ENCODE results near the gene AGPAT3.
"Not testable (repeated sequence)": the region's sequence is repeated elsewhere in the genome, so short reads cannot be mapped to it uniquely, and the experiment has no call there.

The AGPAT3 gene

DNA sequence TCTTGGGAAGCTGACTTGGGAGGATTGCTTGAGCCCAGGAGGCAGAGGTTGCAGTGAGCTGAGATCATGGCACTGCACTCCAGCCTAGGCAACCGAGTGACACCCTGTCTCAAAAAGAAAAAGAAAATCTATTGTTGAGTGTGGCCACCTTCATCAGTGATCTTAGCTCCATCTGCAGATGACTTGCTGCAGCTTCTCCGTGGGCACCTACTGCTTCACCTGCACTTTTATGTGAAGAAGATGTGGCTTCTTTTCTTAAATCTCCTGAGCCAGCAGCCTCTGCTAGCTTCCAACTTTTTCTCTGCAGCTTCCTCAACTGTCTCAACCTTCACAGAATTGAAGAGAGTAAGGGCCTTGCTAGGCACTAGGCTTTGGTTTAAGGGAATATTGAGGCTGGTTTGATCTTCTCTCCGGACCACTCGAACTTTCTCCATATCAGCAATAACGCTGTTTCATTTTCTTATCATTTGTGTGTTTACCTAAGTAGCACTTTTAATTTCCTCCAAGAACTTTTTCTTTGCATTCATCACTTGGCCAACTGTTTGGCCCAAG, 28.0 kb downstream of the AGPAT3 start:
- TF ChIP-seq POLR2A (IDR thresholded peaks at IDR 0.05; ENCODE audit: low read length) (no peak), GATA1 (IDR thresholded peaks at IDR 0.05; ENCODE audit: low read depth, low read length) (no peak)

DNA sequence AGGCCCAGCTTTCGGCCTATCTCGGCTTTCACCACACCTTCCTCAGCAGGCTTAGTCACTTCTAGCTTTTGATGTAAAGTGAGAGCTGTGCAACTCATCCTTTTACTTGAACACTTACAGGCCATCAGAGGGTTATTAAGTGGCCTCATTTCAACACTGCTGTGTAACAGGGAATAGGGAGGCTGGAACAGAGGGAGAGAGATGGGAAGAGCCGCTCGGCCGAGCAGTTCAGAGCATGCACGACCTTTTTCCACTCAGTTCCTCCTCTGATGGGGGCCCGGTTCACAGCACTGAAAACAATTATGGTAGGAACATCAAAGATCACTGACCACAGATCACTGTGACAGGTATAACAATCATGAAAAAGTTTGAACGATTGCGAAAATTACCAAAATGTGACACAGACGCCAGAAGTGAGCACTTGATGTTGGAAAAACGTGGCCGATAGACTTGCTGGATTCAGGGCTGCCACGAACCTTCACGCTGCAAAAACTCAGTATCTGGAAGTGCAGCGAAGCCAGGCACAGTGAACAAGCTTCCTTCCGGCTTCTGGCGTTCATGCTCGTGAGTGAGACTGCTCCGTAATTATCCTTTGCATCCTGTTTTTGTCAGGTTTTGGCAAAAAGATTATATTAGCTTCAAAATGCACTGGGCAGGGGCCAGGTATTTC, 28.6 kb downstream of the AGPAT3 start:
- peak; percentile 44 to 63 for DNase-seq
- TF ChIP-seq POLR2A (IDR thresholded peaks at IDR 0.05; ENCODE audit: low read length), result no peak
- no peak for TF ChIP-seq GATA1 (IDR thresholded peaks at IDR 0.05; ENCODE audit: low read depth, low read length)

More for the DNA sequence above, 28.0 kb downstream of the AGPAT3 start:
- DNase-seq, result no peak

DNA sequence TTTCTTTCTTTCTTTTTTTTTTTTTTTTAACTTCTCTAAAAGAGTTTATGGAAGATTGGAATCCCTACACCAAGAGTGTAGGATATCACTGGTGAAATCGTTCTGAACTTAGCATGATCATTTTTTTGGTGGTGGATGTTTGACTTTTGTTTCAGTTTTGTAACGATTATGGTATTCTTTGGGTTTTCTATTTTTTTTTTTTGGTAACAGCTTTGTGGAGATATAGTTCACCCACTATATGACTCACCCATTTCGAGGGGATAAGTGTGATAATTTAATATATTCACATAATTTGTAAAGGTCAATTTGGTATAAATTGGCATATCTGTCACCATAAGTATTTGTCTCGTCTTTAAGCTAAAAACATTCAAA, 29.2 kb downstream of the AGPAT3 start:
- TF ChIP-seq POLR2A (IDR thresholded peaks at IDR 0.05; ENCODE audit: low read length) (no peak), GATA1 (IDR thresholded peaks at IDR 0.05; ENCODE audit: low read depth, low read length) (no peak)
- no peak for DNase-seq

DNA sequence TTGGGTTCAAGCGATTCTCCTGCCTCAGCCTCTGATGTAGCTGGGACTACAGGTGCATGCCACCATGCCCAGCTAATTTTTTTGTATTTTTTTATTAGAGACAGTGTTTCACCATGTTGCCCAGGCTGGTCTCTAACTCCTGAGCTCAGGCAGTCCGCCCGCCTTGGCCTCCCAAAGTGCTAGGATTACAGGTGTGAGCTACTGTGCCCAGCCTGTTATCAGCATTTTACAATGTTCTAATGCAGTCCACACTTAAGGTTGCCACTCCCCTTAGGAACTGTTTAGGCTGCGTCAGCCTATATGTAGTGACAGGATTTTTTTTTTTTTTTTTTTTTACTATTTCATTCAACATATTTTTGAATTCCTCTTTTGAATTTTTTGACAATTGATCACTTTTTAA, 30.2 kb downstream of the AGPAT3 start:
- DNase-seq, result no peak
- no peak for TF ChIP-seq GATA1 (IDR thresholded peaks at IDR 0.05; ENCODE audit: low read depth, low read length)

DNA sequence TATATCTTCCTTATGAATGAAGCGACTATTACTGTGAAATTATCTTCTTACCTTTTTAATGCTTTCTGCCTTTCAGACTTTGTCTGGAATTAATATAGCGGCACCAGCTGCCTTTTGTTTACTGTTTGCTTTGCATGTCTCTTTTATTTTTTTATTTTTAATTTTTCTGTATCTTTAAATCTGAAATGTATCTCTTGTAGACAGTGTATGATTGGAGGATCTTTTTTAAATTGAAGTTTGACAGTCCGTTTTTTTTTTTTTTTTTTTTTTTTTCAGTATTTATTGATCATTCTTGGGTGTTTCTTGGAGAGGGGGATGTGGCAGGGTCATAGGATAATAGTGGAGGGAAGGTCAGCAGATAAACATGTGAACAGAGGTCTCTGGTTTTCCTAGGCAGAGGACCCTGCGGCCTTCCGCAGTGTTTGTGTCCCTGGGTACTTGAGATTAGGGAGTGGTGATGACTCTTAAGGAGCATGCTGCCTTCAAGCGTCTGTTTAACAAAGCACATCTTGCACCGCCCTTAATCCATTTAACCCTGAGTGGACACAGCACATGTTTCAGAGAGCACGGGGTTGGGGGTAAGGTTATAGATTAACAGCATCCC, 31.8 kb downstream of the AGPAT3 start:
- not testable (repeated sequence) for DNase-seq

DNA sequence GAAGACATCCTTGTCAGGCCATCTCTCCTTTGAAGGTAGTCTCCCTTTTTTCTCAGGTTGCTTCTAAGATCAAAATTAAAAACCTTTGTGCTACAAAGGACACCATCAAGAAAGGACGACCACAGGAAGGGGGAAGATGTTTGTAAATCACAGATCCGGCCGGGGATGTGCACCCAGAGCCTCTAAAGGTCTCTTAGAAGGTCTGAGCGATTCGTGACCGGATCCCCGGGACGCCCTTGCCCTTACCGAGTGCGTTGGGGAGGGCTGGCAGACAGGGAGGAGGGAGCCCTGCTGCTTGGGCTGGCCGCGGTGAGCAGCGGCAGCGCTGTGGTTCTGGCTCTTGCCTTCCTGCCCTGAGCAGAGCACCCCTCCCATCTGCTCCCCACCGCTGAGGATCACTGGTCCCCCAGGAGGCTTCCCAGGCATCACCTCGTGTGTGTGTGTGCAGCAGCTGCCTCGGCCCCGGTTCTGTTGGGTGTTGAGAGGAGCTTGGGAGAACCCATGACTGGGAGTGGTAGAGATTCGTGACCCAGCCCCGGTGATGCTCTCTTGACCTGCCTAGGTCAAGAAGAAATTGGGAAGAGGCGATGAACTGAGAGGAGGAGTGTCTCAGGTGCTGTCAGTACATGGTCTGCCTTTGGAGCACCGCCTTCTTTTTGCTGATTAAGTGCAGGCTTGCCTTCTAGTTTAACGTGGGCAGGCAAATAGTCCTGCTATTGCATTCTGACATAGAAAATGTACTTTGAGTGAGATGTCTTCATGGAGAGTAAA, 34.5 kb downstream of the AGPAT3 start:
- DNase-seq, result no peak
- TF ChIP-seq POLR2A (IDR thresholded peaks at IDR 0.05; ENCODE audit: low read length) (no peak), GATA1 (IDR thresholded peaks at IDR 0.05; ENCODE audit: low read depth, low read length) (no peak)

DNA sequence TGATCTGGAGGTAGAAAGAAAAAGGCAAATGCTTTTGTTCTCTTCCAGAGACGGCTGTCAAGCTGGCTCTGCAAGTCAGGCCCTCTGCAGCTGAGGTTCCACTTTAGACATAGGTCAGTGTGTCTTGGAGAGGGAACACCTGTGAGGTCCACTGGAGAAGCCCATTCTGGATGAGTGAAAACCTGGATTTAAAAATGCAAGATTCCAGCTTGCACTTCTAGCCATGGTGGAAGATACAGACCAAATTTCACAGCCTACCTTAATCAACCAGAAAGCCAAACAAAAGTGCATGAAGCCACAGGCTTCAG, 35.0 kb downstream of the AGPAT3 start:
- no peak for TF ChIP-seq GATA1 (IDR thresholded peaks at IDR 0.05; ENCODE audit: low read depth, low read length)
- no peak for TF ChIP-seq POLR2A (IDR thresholded peaks at IDR 0.05; ENCODE audit: low read length)
- no peak for DNase-seq

DNA sequence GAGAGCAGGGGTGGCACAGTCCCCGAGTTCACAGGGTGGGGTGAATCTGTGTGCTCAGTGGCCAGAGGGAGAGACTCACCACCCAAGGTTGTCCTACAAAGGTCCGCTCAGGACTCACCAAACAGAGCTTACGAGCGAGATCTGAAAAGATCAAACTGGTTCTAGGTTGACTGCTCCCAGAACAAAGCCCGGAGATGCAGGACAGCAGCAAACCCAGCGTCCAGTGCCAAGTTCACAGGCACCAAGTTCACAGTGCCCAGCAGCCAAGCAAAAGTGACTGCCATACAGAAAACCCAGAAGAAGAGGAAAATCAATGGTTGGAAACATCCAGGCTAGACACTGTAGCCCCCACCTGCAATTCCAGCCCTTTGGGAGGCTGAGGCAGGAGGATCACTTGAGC, 35.7 kb downstream of the AGPAT3 start:
- no peak for DNase-seq
- TF ChIP-seq POLR2A (IDR thresholded peaks at IDR 0.05; ENCODE audit: low read length), result no peak
- TF ChIP-seq GATA1 (IDR thresholded peaks at IDR 0.05; ENCODE audit: low read depth, low read length), result no peak

DNA sequence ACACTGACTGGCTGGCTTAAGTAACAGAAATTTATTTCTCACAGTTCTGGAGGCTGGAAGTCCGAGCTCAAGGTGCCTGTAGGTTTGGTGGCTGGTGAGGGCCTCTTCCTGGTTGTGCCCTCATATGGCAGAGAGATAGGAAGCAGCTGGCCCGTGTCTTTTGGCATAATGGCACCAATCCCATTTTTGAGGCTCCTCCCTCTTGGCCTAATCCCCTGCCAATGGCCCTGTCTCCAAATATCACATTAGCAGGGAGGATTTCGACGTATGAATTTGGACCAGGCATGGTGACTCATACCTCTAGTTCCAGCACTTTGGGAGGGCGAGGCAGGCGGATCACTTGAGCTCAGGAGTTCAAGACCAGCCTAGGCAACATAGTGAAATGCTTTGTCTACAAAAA, 37.4 kb downstream of the AGPAT3 start:
- DNase-seq, result peak; percentile 27 to 42
- no peak for TF ChIP-seq GATA1 (IDR thresholded peaks at IDR 0.05; ENCODE audit: low read depth, low read length)
- no peak for TF ChIP-seq POLR2A (IDR thresholded peaks at IDR 0.05; ENCODE audit: low read length)

DNA sequence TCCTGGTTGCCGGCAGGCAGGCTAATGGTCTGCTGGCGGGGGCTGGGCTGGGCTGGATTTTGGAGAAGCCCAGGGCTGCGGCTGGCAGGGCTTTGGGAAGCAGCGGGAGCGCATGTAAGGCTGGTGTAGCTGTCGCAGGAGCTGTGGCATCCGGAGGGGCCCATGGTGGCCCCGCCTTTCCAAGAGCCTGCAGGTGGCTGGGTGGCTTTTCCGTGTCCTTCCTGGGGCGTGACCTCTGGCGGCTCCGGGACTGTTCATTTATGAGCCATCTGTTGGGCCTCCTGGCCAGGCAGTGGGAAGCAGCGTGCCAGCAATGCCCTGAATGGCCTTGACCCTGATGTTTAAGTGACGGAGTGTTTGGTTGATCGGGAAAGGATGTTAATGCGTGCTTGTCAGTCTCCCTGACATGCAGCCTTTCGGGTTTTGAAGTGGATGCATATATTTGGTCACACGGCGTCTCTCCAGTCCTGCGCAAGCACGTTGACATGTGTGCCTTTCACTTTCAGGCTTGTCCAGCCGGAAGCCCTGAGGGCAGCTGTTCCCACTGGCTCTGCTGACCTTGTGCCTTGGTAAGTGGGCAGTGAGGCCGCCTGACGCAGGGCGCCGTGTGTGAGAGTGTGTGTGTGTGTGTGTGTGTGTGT, 38.5 kb downstream of the AGPAT3 start:
- TF ChIP-seq GATA1 (IDR thresholded peaks at IDR 0.05; ENCODE audit: low read depth, low read length) (no peak), POLR2A (IDR thresholded peaks at IDR 0.05; ENCODE audit: low read length) (no peak)
- no peak for DNase-seq

DNA sequence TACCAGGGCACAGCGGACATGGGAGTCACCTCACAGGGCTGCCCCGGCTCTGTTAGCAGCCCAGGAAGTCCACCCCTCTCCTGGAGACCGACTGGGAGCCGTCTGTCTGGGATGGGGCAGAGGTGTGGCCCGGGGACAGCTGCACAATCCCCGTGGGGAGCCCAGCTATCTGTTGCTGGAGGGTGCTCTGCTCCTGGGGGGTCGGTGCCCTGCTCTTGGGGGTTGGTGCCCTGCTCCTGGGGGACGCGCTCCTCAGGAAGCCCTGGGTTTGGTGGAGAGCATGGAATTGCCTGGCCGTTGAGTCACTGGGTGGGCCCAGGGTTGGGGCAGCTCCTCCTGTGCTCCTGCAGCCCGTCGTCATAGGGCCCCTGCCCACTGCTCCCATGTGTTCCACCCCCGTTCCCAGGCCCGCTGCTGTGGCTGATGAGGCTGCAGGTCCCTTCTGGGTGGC, 39.3 kb downstream of the AGPAT3 start:
- no peak for TF ChIP-seq POLR2A (IDR thresholded peaks at IDR 0.05; ENCODE audit: low read length)
- no peak for TF ChIP-seq GATA1 (IDR thresholded peaks at IDR 0.05; ENCODE audit: low read depth, low read length)
- no peak for DNase-seq

DNA sequence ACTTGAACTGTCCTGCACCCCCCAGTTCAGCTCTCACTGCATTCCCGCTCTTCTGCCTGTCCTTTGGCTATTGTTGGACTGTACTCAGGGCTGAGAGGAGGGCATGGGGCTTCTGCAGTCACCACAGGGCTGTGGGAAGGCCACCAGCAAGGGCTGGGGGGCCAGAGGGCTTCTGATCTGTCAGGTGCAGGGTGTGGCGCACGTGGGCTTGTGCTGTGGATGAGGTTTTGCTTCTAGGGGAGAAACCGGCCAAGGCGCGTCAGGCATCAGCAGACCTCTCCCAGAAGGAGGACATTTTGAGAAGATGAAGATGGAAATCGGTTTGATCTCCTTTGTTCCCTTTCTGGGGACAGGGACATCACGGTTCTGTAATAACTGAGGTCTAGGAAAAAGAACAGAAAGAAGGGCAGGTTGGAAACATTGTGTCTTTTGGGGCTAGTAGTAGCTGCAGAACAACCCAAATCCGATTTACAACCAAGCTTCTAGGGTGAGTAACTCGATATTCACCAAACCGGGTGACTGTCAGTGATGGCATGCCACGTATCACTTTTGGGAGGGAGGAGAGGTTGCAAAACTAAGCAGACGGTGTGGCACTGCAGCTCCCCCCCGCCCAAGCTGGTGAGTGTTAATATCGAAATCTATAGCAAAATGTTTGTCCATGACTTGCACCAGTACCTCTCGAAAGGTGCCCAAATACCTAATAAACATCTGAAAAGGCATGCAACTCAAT, 40.9 kb downstream of the AGPAT3 start:
- DNase-seq, result no peak
- TF ChIP-seq GATA1 (IDR thresholded peaks at IDR 0.05; ENCODE audit: low read depth, low read length) (no peak), POLR2A (IDR thresholded peaks at IDR 0.05; ENCODE audit: low read length) (no peak)

DNA sequence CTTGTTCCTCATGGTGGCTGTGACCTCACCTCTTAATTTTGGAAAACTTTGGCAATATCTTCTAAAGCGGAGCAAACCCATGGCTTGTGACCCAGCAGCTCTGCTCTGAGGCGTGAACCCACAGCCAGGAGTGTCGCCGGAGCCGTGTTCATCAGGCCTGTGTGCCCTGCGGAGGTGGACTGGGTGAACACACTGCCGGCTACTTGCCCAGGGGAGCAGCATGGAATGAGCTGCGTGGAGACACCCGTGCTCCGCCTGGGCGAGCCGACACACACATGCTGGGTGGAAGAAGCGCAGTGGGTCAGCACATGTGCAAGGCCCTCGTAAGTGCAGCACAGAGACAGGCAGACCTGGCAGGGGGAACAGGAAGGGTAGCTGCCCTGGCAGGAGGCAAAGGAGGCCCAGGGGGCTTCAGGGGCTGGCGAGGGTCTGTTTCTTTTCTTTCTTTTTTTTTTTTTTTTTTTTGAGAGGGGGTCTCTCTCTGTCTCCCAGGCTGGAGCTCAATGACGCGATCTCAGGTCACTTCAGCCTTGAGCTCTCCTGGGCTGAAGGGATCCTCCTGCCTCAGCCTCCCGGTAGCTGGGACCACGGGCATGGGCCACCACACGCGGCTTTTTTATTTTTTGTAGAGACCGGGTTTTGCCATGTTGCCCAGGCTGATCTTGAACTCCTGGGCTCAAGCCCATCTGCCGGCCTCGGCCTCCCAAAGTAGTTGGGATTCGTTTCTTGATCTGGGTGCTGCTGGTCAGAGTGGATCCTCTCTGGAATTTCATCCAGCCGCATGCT, 41.8 kb downstream of the AGPAT3 start:
- no peak for DNase-seq
- TF ChIP-seq POLR2A (IDR thresholded peaks at IDR 0.05; ENCODE audit: low read length), result no peak
- TF ChIP-seq GATA1 (IDR thresholded peaks at IDR 0.05; ENCODE audit: low read depth, low read length), result no peak
